Astrocyte (in vitro differentiated cells and primary cell): ENCODE data around the gene ABHD4.

ENCODE experiments used
- CTCF ChIP-seq: IDR thresholded peaks from 2 replicates; pipeline ENCODE4 v1.5.1; 2011; ENCODE audit warnings: low read depth, mild to moderate bottlenecking, inconsistent platforms, low read length, moderate library complexity; ENCODE audit not compliant: insufficient read depth
- EZH2 ChIP-seq: IDR thresholded peaks from 2 replicates; pipeline ENCODE4 v1.6.1; 2012; ENCODE audit warnings: mild to moderate bottlenecking, low read length, inconsistent platforms; ENCODE audit not compliant: insufficient read depth

- TF ChIP-seq CTCF (peak; percentile 96), EZH2 (no peak)
Observed at GRCh38 chr14:22556990-22557623, 41.0 kb upstream of the ABHD4 start.
